IMR-90 (cell line): ENCODE measurements around the gene RNF130. TPM values are rescaled to one million over a fixed set of nuclear protein-coding genes. Genes with fewer than 3 reads are reported as not detected.

Source experiments
- ATAC-seq: fragments of 200-7000 bp; cut with Tn5 transposase; 2 replicates; pipeline ENCODE4 v1.9.1; 2020; ENCODE audit warnings: low read depth, mild to moderate bottlenecking, moderate library complexity
- BruUV-seq: library from RNA; stranded (reverse); fragments of 400-500 nt; replicated peaks from 2 replicates; lab custom pipeline; 2021; lab: Mats Ljungman, UMichigan
- CTCF ChIA-PET: fragments of 300-600 bp; formaldehyde crosslinking; extraction: SDS; loops from one replicate; lab custom pipeline; 2021; ENCODE audit warnings: antibody characterized with exemption; lab: Yijun Ruan, JAX
- POLR2A ChIA-PET: fragments of 300-600 bp; sonication (Branson Sonifier 250); formaldehyde crosslinking; loops from one replicate; lab custom pipeline; 2022; ENCODE audit warnings: antibody characterized with exemption; ENCODE audit not compliant: unreplicated experiment; lab: Charles Lee
- DNase-seq: peaks from one replicate; pipeline ENCODE4 v3.0.0; 2013
- H2AFZ ChIP-seq: replicated peaks from 2 replicates; pipeline ENCODE3; 2013; ENCODE audit warnings: low read length, mild to moderate bottlenecking; ENCODE audit not compliant: poor library complexity
- H2AK5ac ChIP-seq: 2 replicates; pipeline ENCODE4 v1.6.1; 2013; ENCODE audit warnings: low read depth, low read length, inconsistent platforms
- H2AK9ac ChIP-seq: replicated peaks from 2 replicates; pipeline ENCODE3; 2013; ENCODE audit warnings: mild to moderate bottlenecking, low read depth, low read length, moderate library complexity; ENCODE audit not compliant: poor library complexity
- H2BK120ac ChIP-seq: 2 replicates; pipeline ENCODE4 v1.6.1; 2013; ENCODE audit warnings: low read depth, low read length, inconsistent platforms
- H2BK15ac ChIP-seq: 3 replicates; pipeline ENCODE4 v1.6.1; 2013; ENCODE audit warnings: low read depth, low read length, inconsistent platforms
- H2BK20ac ChIP-seq: 2 replicates; pipeline ENCODE4 v1.6.1; 2013; ENCODE audit warnings: low read depth, mild to moderate bottlenecking, inconsistent platforms, low read length, moderate library complexity
- H2BK5ac ChIP-seq: 2 replicates; pipeline ENCODE4 v1.6.1; 2013; ENCODE audit warnings: mild to moderate bottlenecking, low read depth, low read length, inconsistent platforms; ENCODE audit not compliant: poor library complexity, severe bottlenecking
- H3K14ac ChIP-seq: replicated peaks from 2 replicates; pipeline ENCODE4 v1.6.1; 2013; ENCODE audit warnings: low read depth, low read length, inconsistent platforms
- H3K18ac ChIP-seq: 2 replicates; pipeline ENCODE4 v1.6.1; 2013; ENCODE audit warnings: low read depth, low read length, control low read depth
- H3K23ac ChIP-seq: 2 replicates; pipeline ENCODE4 v1.6.1; 2013; ENCODE audit warnings: low read depth, low read length, inconsistent platforms
- H3K27ac ChIP-seq: 2 replicates; pipeline ENCODE4 v1.5.1; 2013; ENCODE audit warnings: mild to moderate bottlenecking, control low read depth, low read length; ENCODE audit not compliant: insufficient read depth
- H3K27me3 ChIP-seq: 2 replicates; pipeline ENCODE4 v1.6.1; 2013; ENCODE audit warnings: low read length; ENCODE audit not compliant: control insufficient read depth, insufficient read depth
- H3K36me3 ChIP-seq: 2 replicates; pipeline ENCODE4 v1.6.1; 2013; ENCODE audit warnings: low read length, mixed read lengths; ENCODE audit not compliant: control insufficient read depth, insufficient read depth
- H3K4ac ChIP-seq: 2 replicates; pipeline ENCODE4 v1.6.1; 2013; ENCODE audit warnings: low read depth, low read length, inconsistent platforms
- H3K4me1 ChIP-seq: 2 replicates; pipeline ENCODE4 v1.6.1; 2013; ENCODE audit warnings: low read length, mixed read lengths; ENCODE audit not compliant: control insufficient read depth, insufficient read depth
- H3K4me2 ChIP-seq: 2 replicates; pipeline ENCODE4 v1.6.1; 2013; ENCODE audit warnings: low read depth, mild to moderate bottlenecking, control low read depth, low read length, moderate library complexity
- H3K4me3 ChIP-seq: 2 replicates; pipeline ENCODE4 v1.5.1; 2013; ENCODE audit warnings: low read depth, mild to moderate bottlenecking, control low read depth, low read length, moderate library complexity; ENCODE audit not compliant: insufficient read depth
- H3K56ac ChIP-seq: 2 replicates; pipeline ENCODE4 v1.6.1; 2013; ENCODE audit warnings: low read length, inconsistent platforms; ENCODE audit not compliant: insufficient read depth; ENCODE audit errors: extremely low read depth
- H3K79me1 ChIP-seq, 2 experiments: 2 replicates each; pipeline ENCODE4 v1.6.1; 2013; ENCODE audit warnings: low read length in 2 of 2, inconsistent platforms in 1 of 2, low read depth in 1 of 2
- H3K9ac ChIP-seq: 2 replicates; pipeline ENCODE4 v1.6.1; 2013; ENCODE audit warnings: low read depth, low read length, control low read depth
- H3K9me1 ChIP-seq: 2 replicates; pipeline ENCODE4 v1.6.1; 2013; ENCODE audit warnings: low read length, inconsistent platforms; ENCODE audit not compliant: insufficient read depth
- H3K9me3 ChIP-seq: 2 replicates; pipeline ENCODE4 v1.6.1; 2013; ENCODE audit warnings: low read length; ENCODE audit not compliant: control insufficient read depth, insufficient read depth
- H4K20me1 ChIP-seq: 2 replicates; pipeline ENCODE4 v1.6.1; 2013; ENCODE audit warnings: low read length, inconsistent platforms; ENCODE audit not compliant: insufficient read depth
- H4K5ac ChIP-seq: 2 replicates; pipeline ENCODE4 v1.6.1; 2013; ENCODE audit warnings: mild to moderate bottlenecking, low read depth, low read length, control low read depth
- H4K8ac ChIP-seq, 2 experiments: 2 replicates each; pipeline ENCODE4 v1.6.1; 2013; ENCODE audit warnings: low read depth in 2 of 2, low read length in 2 of 2, control low read depth in 1 of 2, inconsistent platforms in 1 of 2
- H4K91ac ChIP-seq: 2 replicates; pipeline ENCODE4 v1.6.1; 2013; ENCODE audit warnings: low read depth, low read length, inconsistent platforms; ENCODE audit not compliant: insufficient read depth
- BHLHE40 ChIP-seq: fragments of 150-350 bp; IDR thresholded peaks from 2 replicates; pipeline ENCODE4 v1.6.1; 2016; ENCODE audit warnings: mild to moderate bottlenecking, low read depth, low read length
- CEBPB ChIP-seq: IDR thresholded peaks from 2 replicates; pipeline ENCODE4 v1.6.1; 2012; ENCODE audit warnings: low read depth, low read length, improper control_type of control experiment
- CHD1 ChIP-seq: IDR thresholded peaks from 2 replicates; pipeline ENCODE4 v1.6.1; 2012; ENCODE audit warnings: low read depth, low read length, improper control_type of control experiment
- FOS ChIP-seq: fragments of 150-350 bp; IDR thresholded peaks from 2 replicates; pipeline ENCODE4 v1.6.1; 2016; ENCODE audit warnings: low read depth, low read length
- NFE2L2 ChIP-seq: fragments of 150-350 bp; IDR thresholded peaks from 2 replicates; pipeline ENCODE4 v1.6.1; 2016; ENCODE audit warnings: low read depth, mild to moderate bottlenecking, low read length
- RFX5 ChIP-seq: IDR thresholded peaks from 2 replicates; pipeline ENCODE4 v1.8.0; 2012; ENCODE audit warnings: low read depth, mild to moderate bottlenecking, low read length, moderate library complexity
- WGBS, 2 experiments: methylation state at CpG; one replicate each; pipeline versions ENCODE4 v1.1.5 to v1.1.7; 2013; ENCODE audit warnings: missing lambda C conversion rate in 2 of 2; ENCODE audit not compliant: insufficient read length in 1 of 2; ENCODE audit errors: extremely low coverage in 2 of 2; 5-methylcytosine and 5-hydroxymethylcytosine counted together
- dilution Hi-C: fragments of 300-500 bp; cut with HindIII; formaldehyde crosslinking; loops from one replicate; pipeline ENCODE4 v1.14.3; 2018; ENCODE audit warnings: low sequenced_read_pairs; ENCODE audit not compliant: unreplicated experiment
- in situ Hi-C: fragments of 300-500 bp; cut with MboI; formaldehyde crosslinking; loops from 3 replicates; pipeline ENCODE4 v1.14.3; 2019; ENCODE audit warnings: low sequenced_read_pairs, inconsistent platforms, mixed read lengths
- intact Hi-C: fragments of 100-400 bp; cut with micrococcal nuclease; formaldehyde crosslinking; loops from 2 replicates; pipeline ENCODE4 v1.10.0; 2022
- polyA plus RNA-seq, 3 experiments: library from polyadenylated mRNA; depleted of rRNA; stranded (reverse); fragments of >200 nt; gene quantifications; 2 replicates each; pipeline ENCODE4 v1.2.3, GENCODE V29; 2012; ENCODE audit warnings: low replicate concordance in 1 of 3
- total RNA-seq: library from RNA; depleted of rRNA; stranded (reverse); fragments of >200 nt; gene quantifications from 2 replicates; pipeline ENCODE4 v1.2.3, GENCODE V29; 2012
- TF ChIP-seq, protein P1 (sequence below): fragments of 150-350 bp; IDR thresholded peaks from 2 replicates; pipeline ENCODE4 v1.6.1; 2017; ENCODE audit warnings: mild to moderate bottlenecking, antibody characterized with exemption, low read length, low read depth

Gene RNF130
- total and polyA plus RNA-seq, 2 of the 4 experiments (the other 2 are of a cell fraction): 12.9 to 21.7 TPM

DNA sequence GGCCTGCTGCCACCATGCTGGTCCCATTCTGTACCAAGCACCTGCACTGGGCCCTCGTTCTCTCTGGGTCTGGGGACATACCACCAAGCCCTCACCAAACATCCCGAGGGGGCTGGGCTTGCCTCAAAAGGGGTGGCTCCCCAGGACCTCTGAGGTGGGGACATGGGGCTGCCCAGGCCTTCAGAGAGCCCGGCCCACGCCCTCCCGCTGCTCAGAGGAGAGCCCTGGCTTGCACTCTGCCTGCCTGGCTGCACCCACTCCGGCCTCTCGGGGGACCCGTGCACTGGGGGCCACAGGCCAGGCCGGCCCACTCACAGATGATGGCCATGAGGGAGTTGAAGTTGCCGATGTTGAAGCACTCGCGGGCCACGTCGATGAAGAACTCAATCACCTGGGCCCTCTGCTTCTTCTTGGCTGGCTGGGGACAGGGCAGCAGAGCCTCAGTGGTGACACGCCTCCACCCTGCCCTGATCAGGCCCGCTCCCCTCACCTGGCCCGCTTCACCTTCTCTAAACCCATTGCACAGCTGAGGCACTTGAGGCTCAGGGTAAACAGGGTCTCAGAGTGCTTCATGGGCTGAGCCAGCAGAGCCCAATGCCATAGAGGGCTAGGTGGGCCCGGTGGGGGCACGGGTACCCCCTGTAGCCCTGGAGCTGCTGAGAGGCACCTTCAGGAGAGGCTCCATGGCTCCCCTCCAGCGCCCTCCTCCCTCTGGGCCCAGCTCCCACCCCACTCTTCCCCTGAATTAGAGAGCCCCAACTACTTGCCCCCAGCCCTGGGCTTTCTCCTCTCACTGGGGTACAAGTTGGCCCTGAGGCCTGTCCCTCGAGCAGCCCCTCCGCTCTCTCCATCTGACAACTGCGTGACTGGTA lies 47.7 kb upstream of the RNF130 start:
- BruUV-seq: no TSS peak
- H2AK9ac ChIP-seq: no peak overlapping the region
- H3K9me1 ChIP-seq: no peaks in the 10 kb centered on the region
- H2BK5ac ChIP-seq: no peak overlapping the region
- H2AFZ ChIP-seq: no peak overlapping the region
- dilution Hi-C loops (no loop called here), in situ Hi-C loops (no loop called here), intact Hi-C loops (no loop called here)
- H3K79me1 ChIP-seq: no peaks in the 10 kb centered on the region
- H4K20me1 ChIP-seq: no peaks in the 10 kb centered on the region
- DNase-seq (no peak), ATAC-seq (no peak)
- H3K4me1 ChIP-seq: no peaks in the 10 kb centered on the region
- H3K56ac ChIP-seq: no peak overlapping the region
- no peak overlapping the region for H4K5ac ChIP-seq
- H3K14ac ChIP-seq: no peak overlapping the region
- ChIA-PET POLR2A (no interaction called here), CTCF (no interaction called here)
- no peak overlapping the region for H3K4me3 ChIP-seq
- H4K8ac ChIP-seq: no peak overlapping the region
- no peak overlapping the region for H3K23ac ChIP-seq
- H2BK20ac ChIP-seq: no peak overlapping the region
- no peak overlapping the region for H3K4me2 ChIP-seq
- H2BK120ac ChIP-seq: no peak overlapping the region
- no peaks in the 10 kb centered on the region for H3K36me3 ChIP-seq
- WGBS, 2 experiments: 86% methylated on average over 7 of the region's 23 CpGs; no CpG with 5 or more reads in 1 of the 2 experiments
- no peak overlapping the region for H3K18ac ChIP-seq
- H3K27me3 ChIP-seq: peaks cover 3% of the 10 kb centered on the region
- no peaks in the 10 kb centered on the region for H3K9me3 ChIP-seq
- no peak overlapping the region for H3K27ac ChIP-seq
- H2BK15ac ChIP-seq: no peak overlapping the region
- no peak overlapping the region for H2AK5ac ChIP-seq
- H3K4ac ChIP-seq: no peak overlapping the region
- H4K91ac ChIP-seq: no peak overlapping the region
- no peak for TF ChIP-seq CEBPB
- TF ChIP-seq, protein P1, sequence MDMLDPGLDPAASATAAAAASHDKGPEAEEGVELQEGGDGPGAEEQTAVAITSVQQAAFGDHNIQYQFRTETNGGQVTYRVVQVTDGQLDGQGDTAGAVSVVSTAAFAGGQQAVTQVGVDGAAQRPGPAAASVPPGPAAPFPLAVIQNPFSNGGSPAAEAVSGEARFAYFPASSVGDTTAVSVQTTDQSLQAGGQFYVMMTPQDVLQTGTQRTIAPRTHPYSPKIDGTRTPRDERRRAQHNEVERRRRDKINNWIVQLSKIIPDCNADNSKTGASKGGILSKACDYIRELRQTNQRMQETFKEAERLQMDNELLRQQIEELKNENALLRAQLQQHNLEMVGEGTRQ: no peak
- TF ChIP-seq RFX5: no peak
- TF ChIP-seq CHD1: no peak
- no peak for TF ChIP-seq FOS
- TF ChIP-seq NFE2L2: no peak
- no peak for TF ChIP-seq BHLHE40
- no peak overlapping the region for H3K9ac ChIP-seq
